ENCODE data around the gene DLGAP1. TPM values are rescaled to one million over a fixed set of nuclear protein-coding genes. Genes with fewer than 3 reads are reported as not detected.
A peak's percentile ranks its signal among the peaks of the same experiment; 100 is the strongest.

Gene DLGAP1
- polyA plus RNA-seq, 4 donors: 3.9 to 7.5 (median 5.2) TPM

DNA sequence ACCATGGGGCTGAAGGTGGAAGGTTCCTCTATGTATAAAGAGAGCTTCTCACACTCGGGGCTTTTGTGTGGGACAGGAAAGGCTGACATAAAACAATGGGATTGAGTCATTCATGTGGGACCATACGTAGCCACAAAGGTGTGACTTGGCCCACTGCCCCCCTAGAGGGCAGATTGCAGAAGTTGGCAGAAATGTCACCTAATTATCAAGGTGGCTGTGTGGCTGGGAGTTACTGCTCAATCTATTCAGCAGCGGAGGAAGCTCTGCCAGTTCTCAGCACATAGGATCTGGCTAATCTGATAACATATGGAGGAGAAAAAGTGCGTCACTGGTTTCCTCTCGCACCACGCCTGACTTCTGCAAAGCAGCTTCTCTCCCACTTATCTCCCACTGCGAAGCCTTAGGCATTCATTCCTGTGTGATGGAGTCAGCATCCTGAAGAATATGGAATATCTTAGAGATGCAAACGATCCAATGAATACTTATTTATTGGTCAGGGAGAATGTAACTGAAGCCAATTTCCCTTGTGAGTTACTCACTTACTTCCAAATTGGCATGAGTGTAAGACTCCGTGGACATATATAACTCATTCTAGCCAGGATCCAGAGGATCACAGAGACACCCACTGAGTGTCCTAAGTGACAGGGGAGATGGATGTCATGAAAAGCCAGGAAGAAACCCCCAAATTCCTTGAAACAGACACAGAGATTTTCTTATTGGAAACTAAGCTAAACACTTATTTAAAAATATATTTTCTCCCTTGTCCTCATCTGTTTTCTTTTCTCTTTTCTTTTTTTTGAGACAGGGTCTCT, 660.4 kb downstream of the DLGAP1 start:
- DNase-seq (ENCODE audit: low read depth in 4 of 4, low spot score in 3 of 4): no peak

- no peak for DNase-seq (ENCODE audit: low read depth in 4 of 4, low spot score in 3 of 4)
Observed at GRCh38 chr18:3793545-3793944, 661.6 kb downstream of the DLGAP1 start.

DNA sequence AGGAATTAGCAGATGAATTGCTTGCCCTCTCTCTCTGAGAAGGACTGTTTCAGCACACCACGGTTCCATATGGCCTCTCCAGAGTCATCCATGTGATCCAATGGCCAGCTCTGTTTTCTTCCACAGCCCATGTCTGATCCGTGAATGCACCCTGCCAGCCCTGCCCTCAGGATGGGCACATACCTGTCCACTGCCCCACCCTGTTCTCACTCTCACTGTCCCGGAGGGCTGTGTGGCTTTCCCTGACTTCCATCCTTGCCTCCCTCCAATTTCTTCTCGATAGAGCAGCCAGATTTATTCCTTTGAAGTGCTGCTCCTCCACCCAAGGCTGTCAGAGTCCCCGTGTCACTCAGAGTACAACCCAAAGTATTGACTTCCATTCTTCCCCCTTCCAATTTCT, 662.0 kb downstream of the DLGAP1 start:
- no peak for DNase-seq (ENCODE audit: low read depth in 4 of 4, low spot score in 3 of 4)

GRCh38 chr18:3792711-3793110, 662.4 kb downstream of the DLGAP1 start:
- no peak for DNase-seq (ENCODE audit: low read depth in 4 of 4, low spot score in 3 of 4)

- no peak for DNase-seq (ENCODE audit: low read depth in 4 of 4, low spot score in 3 of 4)
Observed at GRCh38 chr18:3791238-3791637, 663.9 kb downstream of the DLGAP1 start.

DNA sequence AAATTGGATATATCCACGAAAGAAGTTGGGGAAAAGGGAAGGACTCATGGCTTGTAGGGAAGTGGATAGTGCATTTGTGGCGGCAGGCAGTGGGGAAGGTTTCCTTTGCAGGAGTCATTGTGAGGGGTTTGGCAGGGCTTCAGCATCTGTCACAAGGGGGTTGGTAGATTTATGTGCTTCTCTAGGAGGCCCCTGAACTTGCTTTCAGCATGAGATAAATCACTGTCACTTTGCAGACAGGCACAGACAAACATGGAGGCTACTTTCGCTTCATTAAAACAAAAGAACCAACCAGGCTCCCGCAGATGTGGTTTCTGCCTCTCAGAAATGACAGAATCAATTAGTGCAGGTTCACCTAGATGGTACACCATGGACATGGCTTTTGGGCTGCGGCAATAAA, 664.4 kb downstream of the DLGAP1 start:
- DNase-seq (ENCODE audit: low read depth in 4 of 4, low spot score in 3 of 4): peak in 1 of 4 donors; percentile 57

DNA sequence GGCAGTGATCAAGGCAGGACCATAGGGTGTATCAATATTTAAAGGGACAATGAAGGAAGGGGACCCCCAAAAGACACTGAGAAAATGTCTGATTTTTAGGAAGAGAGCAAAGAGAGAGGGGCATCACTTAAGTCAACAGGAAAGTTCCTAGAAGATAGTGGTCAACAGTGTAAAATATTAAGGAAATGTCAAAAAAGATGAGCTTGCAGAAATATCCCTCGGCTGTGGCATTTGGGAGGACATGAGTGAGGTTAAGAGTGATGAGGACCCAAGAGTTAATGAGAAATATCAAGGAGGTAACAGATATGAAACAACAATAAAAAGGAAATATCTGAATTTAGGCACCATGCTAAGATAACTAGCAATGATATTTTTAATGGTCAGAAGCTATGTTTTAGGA, 665.6 kb downstream of the DLGAP1 start:
- DNase-seq (ENCODE audit: low read depth in 4 of 4, low spot score in 3 of 4): no peak

DNA sequence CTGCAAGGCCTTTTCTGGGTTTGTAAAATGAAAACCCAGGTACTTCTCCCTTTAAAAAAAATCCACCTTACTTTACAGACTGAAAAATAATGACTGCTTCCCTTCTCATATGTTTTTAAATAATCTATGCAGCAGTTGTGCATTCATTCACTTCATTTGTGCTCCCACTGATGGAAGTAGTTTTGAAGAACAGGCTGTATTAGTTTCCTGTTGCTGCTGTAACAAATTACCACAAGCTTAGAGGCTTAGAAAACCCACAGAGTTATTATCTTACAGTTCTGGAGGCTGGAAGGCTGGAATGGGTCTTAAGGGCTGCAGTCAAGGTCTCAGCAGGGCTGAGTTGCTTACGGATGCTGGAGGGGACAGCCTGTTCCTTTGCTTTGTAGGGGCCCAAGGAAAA, 670.2 kb downstream of the DLGAP1 start:
- DNase-seq (ENCODE audit: low read depth in 4 of 4, low spot score in 3 of 4): no peak

- DNase-seq (ENCODE audit: low read depth in 4 of 4, low spot score in 3 of 4): no peak
Observed at GRCh38 chr18:3782901-3783300, 672.2 kb downstream of the DLGAP1 start.

GRCh38 chr18:3777719-3778118, 677.4 kb downstream of the DLGAP1 start:
- DNase-seq (ENCODE audit: low read depth in 4 of 4, low spot score in 3 of 4): no peak

DNA sequence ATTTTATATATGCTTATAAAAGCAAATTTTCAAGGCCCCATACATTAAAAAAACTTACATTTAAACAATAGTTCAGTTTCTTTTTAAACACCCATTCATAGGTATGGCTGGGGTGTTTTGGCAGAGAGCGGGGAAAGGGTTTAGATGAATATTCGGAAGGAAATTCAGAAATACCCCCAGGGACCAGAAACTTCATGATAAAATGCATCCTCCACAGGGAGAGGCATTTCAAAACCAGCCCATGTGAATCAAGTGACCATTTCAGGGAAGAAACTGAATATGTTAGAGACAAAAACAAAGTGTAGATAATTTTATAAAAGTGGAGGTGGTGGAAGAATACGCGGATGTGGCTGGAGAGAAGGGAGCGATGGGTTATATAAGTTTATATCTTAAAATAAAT, 678.0 kb downstream of the DLGAP1 start:
- DNase-seq (ENCODE audit: low read depth in 4 of 4, low spot score in 3 of 4): no peak

DNA sequence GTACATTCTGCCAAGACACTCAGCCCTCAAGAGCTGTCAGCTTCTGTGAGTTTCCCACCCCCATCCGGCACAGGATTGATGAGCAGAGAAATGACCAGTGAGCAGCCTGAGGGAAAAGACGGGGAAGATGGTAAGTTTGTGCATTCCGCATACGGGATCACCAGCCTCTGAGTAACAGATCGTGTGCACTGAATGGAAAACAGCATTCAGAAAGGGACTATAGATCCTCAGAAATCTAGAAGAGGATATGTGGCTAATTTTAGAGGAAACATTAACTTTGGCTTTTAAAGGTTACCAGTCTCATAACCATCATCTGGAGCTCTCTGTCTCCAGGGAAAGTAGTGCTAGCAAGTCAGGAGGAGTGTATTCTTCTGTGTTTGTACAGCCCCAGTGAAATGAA, 679.1 kb downstream of the DLGAP1 start:
- no peak for DNase-seq (ENCODE audit: low read depth in 4 of 4, low spot score in 3 of 4)

DNA sequence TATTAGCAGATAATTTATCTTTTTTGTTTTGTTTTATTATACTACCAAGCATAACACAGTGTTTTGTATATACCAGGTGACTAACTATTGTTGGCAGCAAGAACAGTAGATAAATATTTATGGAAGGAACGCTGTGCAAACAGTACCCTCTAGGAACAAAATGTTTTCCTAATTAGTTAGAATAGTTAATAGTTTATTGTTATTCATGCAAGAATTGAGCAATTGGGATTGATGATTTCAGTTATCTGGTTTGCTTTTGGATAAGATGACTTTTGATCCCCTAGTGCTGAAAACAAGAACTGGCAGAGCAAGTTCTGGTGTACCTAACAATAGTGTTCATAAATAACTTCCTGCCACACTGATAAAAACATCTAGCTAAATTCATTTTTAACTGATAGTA, 681.8 kb downstream of the DLGAP1 start:
- DNase-seq (ENCODE audit: low read depth in 4 of 4, low spot score in 3 of 4): no peak

- peak; percentile 67 to 74 (median 72) for DNase-seq (ENCODE audit: low read depth in 4 of 4, low spot score in 3 of 4)
Observed at GRCh38 chr18:3771121-3771971, 683.8 kb downstream of the DLGAP1 start.

- no peak for DNase-seq (ENCODE audit: low read depth in 4 of 4, low spot score in 3 of 4)
Observed at GRCh38 chr18:3761266-3761665, 693.8 kb downstream of the DLGAP1 start.

DNA sequence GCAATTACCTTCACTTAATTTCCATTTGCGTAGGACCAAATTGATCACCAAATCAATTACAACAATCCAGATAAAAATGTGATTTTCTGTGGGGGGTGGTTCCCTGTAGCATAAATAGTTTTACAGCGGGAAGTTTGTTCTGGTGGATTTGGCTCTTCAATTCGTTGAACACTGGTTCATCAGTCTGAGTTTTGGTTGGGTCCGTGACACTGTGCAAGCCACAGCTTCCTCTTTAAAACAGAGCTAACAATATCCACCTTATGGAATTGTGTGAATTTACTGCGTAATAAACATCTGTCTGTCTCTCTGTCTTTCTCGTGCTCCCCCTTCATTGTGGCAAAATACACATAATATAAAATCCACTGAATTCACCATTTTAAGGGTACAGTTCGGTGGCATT, 694.4 kb downstream of the DLGAP1 start:
- DNase-seq (ENCODE audit: low read depth in 4 of 4, low spot score in 3 of 4): no peak

DNA sequence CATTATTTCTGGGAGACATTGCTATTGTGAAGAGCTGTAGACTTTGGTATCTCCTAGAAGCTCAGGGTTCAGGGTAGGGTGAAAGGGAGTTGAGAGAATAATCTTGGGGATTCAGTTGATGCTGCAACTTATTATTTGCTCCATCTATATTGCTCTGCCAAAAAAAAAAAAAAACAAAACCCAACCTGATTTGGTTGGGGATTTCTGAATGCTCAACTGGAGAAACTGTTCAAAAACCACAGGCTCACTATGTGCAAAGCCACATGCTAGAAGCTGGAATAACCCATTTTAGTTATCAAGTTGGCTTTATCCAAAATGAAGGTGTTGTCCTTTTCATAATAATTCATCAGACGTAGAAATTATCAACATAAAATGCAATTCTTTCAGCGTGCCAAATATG, 696.0 kb downstream of the DLGAP1 start:
- no peak for DNase-seq (ENCODE audit: low read depth in 4 of 4, low spot score in 3 of 4)

DNA sequence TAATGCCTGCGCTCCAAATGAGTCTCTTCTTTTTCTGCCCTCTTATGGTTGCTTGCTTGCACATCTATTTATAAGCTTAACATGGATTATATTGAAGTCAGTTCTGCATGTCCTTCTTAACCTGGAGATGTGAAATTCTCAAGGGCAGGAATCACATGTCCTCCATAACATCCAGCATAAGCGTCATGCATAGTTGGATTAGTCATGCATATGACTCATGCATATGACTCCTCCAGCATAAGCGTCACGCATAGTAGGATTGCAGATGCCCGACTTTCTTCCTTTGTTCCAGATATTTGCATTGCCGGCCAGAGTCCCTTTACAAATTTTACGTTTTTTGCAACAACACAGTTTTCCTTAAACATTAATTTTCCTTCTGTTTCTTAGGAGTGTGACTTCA, 696.6 kb downstream of the DLGAP1 start:
- DNase-seq (ENCODE audit: low read depth in 4 of 4, low spot score in 3 of 4): no peak

- DNase-seq (ENCODE audit: low read depth in 4 of 4, low spot score in 3 of 4): no peak
Observed at GRCh38 chr18:3757361-3757760, 697.7 kb downstream of the DLGAP1 start.

GRCh38 chr18:3753106-3753505, 702.0 kb downstream of the DLGAP1 start:
- no peak for DNase-seq (ENCODE audit: low read depth in 4 of 4, low spot score in 3 of 4)

DNA sequence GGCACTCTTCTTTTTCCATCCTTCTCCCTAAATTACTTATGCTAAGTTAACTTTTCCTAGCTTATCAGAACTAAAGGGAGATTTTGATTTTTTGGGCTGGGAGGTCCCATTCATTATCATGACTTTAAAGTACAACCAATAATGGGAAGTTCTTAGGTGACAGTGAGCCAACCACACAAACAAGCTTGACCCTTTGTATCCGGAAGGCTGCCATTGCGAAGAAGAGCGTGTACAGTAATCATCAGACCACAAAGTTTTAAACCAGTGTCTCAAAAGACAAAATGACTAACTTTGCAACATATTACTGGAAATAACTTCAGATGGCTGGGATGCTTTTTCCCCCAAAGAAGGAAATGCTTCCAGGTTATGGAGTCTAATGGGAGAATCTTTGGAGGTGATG, 707.0 kb downstream of the DLGAP1 start:
- no peak for DNase-seq (ENCODE audit: low read depth in 4 of 4, low spot score in 3 of 4)
